Panc1 (cell line): ENCODE data around the gene PEPD.
"Not testable (repeated sequence)": the region's sequence is repeated elsewhere in the genome, so short reads cannot be mapped to it uniquely, and the experiment has no call there.

Source experiments
- CTCF ChIP-seq: fragments of 450-650 bp; IDR thresholded peaks from 2 replicates; pipeline ENCODE4 v1.5.1; 2017; ENCODE audit warnings: mild to moderate bottlenecking
- POLR2AphosphoS5 ChIP-seq: IDR thresholded peaks from 2 replicates; pipeline ENCODE4 v1.6.1; 2012; ENCODE audit warnings: mild to moderate bottlenecking, low read depth, low read length, moderate library complexity
- SIN3A ChIP-seq: IDR thresholded peaks from 2 replicates; pipeline ENCODE4 v1.6.1; 2012; ENCODE audit warnings: low read depth, mild to moderate bottlenecking, low read length, moderate library complexity, borderline replicate concordance; ENCODE audit not compliant: insufficient read depth
- TF ChIP-seq, protein P1 (sequence below), 2 experiments: IDR thresholded peaks; 2 replicates each; pipeline ENCODE4 v1.6.1; 2011 to 2012; ENCODE audit warnings: low read depth in 2 of 2, control low read depth in 1 of 2, low read length in 1 of 2, mild to moderate bottlenecking in 1 of 2, moderate library complexity in 1 of 2; ENCODE audit not compliant: insufficient read depth in 1 of 2

DNA sequence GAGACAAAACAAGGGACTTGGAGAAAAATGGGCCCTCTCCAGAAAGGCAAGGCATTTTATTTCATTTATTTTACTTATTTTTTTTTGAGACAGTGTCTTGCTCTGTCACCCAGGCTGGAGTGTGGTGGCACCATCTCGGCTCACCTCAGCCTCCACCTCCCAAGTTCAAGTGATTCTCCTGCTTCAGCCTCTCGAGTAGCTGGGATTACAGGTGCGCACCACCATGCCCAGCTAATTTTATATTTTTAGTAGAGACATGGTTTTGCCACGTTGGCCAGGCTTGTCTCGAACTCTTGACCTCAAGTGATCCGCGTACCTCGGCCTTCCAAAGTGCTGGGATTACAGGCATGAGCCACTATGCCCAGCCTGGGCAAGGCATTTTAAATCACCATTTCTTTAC is 31.0 kb downstream of the PEPD start:
- not testable (repeated sequence) for TF ChIP-seq CTCF, POLR2AphosphoS5, SIN3A
- TF ChIP-seq, protein P1, sequence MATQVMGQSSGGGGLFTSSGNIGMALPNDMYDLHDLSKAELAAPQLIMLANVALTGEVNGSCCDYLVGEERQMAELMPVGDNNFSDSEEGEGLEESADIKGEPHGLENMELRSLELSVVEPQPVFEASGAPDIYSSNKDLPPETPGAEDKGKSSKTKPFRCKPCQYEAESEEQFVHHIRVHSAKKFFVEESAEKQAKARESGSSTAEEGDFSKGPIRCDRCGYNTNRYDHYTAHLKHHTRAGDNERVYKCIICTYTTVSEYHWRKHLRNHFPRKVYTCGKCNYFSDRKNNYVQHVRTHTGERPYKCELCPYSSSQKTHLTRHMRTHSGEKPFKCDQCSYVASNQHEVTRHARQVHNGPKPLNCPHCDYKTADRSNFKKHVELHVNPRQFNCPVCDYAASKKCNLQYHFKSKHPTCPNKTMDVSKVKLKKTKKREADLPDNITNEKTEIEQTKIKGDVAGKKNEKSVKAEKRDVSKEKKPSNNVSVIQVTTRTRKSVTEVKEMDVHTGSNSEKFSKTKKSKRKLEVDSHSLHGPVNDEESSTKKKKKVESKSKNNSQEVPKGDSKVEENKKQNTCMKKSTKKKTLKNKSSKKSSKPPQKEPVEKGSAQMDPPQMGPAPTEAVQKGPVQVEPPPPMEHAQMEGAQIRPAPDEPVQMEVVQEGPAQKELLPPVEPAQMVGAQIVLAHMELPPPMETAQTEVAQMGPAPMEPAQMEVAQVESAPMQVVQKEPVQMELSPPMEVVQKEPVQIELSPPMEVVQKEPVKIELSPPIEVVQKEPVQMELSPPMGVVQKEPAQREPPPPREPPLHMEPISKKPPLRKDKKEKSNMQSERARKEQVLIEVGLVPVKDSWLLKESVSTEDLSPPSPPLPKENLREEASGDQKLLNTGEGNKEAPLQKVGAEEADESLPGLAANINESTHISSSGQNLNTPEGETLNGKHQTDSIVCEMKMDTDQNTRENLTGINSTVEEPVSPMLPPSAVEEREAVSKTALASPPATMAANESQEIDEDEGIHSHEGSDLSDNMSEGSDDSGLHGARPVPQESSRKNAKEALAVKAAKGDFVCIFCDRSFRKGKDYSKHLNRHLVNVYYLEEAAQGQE (IDR thresholded peaks at IDR 0.05; ENCODE audit: insufficient read depth in 1 of 2, low read depth in 2 of 2, low read length in 1 of 2): not testable (repeated sequence)
